Bronchial epithelial cell (primary cell): ENCODE results near the gene CMC2. TPM values are rescaled to one million over a fixed set of nuclear protein-coding genes. Genes with fewer than 3 reads are reported as not detected.

Source experiments
- DNase-seq: peaks from one replicate; pipeline ENCODE4 v3.0.0-alpha.2; 2010; ENCODE audit warnings: low read depth
- FAIRE-seq: peaks from 2 replicates; lab custom pipeline; 2011; peaks lifted over from hg19 to GRCh38; lab: Jason Lieb, UNC
- H3K27me3 ChIP-seq: 2 replicates; pipeline ENCODE4 v1.5.1; 2011; ENCODE audit warnings: low read length; ENCODE audit not compliant: control insufficient read depth, insufficient read depth
- H3K36me3 ChIP-seq: 2 replicates; pipeline ENCODE4 v1.5.1; 2011; ENCODE audit warnings: low read length; ENCODE audit not compliant: control insufficient read depth, insufficient read depth
- H3K4me3 ChIP-seq: 2 replicates; pipeline ENCODE4 v1.5.1; 2011; ENCODE audit warnings: mild to moderate bottlenecking, low read depth, low read length, control low read depth
- CTCF ChIP-seq: IDR thresholded peaks from 2 replicates; pipeline ENCODE4 v1.5.1; 2011; ENCODE audit warnings: mild to moderate bottlenecking, moderate library complexity, low read length, control low read depth, inconsistent platforms; ENCODE audit not compliant: insufficient read depth, severe bottlenecking
- total RNA-seq: library from RNA; depleted of rRNA; stranded (reverse); fragments of >200 nt; gene quantifications from 2 replicates; pipeline ENCODE4 v1.2.1, GENCODE V29; 2014

Gene CMC2
- total RNA-seq, 1 donor from 2014 or later, result 25.0 TPM

GRCh38 chr16:81026429-81026828, 19.7 kb upstream of the CMC2 start:
- peaks cover under 1% of the 10 kb centered on the region for H3K36me3 ChIP-seq
- H3K27me3 ChIP-seq, result no peaks in the 10 kb centered on the region
- no peak overlapping the region for H3K4me3 ChIP-seq
- no peak for FAIRE-seq
- no peak for DNase-seq
- TF ChIP-seq CTCF, result no peak

GRCh38 chr16:81018496-81018895, 11.8 kb upstream of the CMC2 start:
- FAIRE-seq, result no peak
- H3K4me3 ChIP-seq, result no peak overlapping the region
- no peak for TF ChIP-seq CTCF
- DNase-seq, result no peak
- peaks cover 4% of the 10 kb centered on the region for H3K36me3 ChIP-seq
- H3K27me3 ChIP-seq, result no peaks in the 10 kb centered on the region

GRCh38 chr16:81014672-81015071, 8.0 kb upstream of the CMC2 start:
- Histone ChIP-seq H3K27me3 (no peaks in the 10 kb centered on the region), H3K4me3 (no peak overlapping the region), H3K36me3 (peaks cover 3% of the 10 kb centered on the region)
- FAIRE-seq (no peak), DNase-seq (no peak)
- TF ChIP-seq CTCF, result no peak

- Histone ChIP-seq H3K4me3 (no peak overlapping the region), H3K36me3 (peaks cover 3% of the 10 kb centered on the region), H3K27me3 (no peaks in the 10 kb centered on the region)
- no peak for TF ChIP-seq CTCF
- FAIRE-seq (no peak), DNase-seq (no peak)
Observed at GRCh38 chr16:81012974-81013373, 6.3 kb upstream of the CMC2 start.

GRCh38 chr16:81008505-81008789, 1.8 kb upstream of the CMC2 start:
- H3K4me3 ChIP-seq, result peak overlapping the region; percentile 94
- FAIRE-seq (no peak), DNase-seq (no peak)
- peaks cover 2% of the 10 kb centered on the region for H3K36me3 ChIP-seq
- no peaks in the 10 kb centered on the region for H3K27me3 ChIP-seq
- TF ChIP-seq CTCF, result no peak

- no peak for TF ChIP-seq CTCF
- peak; percentile 31 for DNase-seq
- Histone ChIP-seq H3K27me3 (no peaks in the 10 kb centered on the region), H3K4me3 (peak overlapping the region; percentile 94), H3K36me3 (no peaks in the 10 kb centered on the region)
- no peak for FAIRE-seq
Observed at GRCh38 chr16:81006211-81006812, 373 bp downstream of the CMC2 start.
